ENCODE results near the gene MPPED1.

Gene MPPED1

GRCh38 chr22:43412808-43413795 is 1.3 kb downstream of the MPPED1 start:
- DNase-seq, result no peak

GRCh38 chr22:43413826-43414225 is 2.0 kb downstream of the MPPED1 start:
- DNase-seq, result no peak

GRCh38 chr22:43415681-43416080 is 3.9 kb downstream of the MPPED1 start:
- no peak for DNase-seq

GRCh38 chr22:43417555-43417954 is 5.7 kb downstream of the MPPED1 start:
- no peak for DNase-seq

GRCh38 chr22:43418079-43418825 is 6.4 kb downstream of the MPPED1 start:
- DNase-seq, result no peak

GRCh38 chr22:43419371-43420080 is 7.7 kb downstream of the MPPED1 start:
- DNase-seq, result no peak

- no peak for DNase-seq
Measured at GRCh38 chr22:43421046-43421665, 9.3 kb downstream of the MPPED1 start.

GRCh38 chr22:43421914-43422615 is 10.3 kb downstream of the MPPED1 start:
- no peak for DNase-seq

- no peak for DNase-seq
Measured at GRCh38 chr22:43423046-43423445, 11.2 kb downstream of the MPPED1 start.

- DNase-seq, result no peak
Measured at GRCh38 chr22:43424201-43424600, 12.4 kb downstream of the MPPED1 start.

GRCh38 chr22:43424666-43425630 is 13.1 kb downstream of the MPPED1 start:
- DNase-seq, result no peak

- no peak for DNase-seq
Measured at GRCh38 chr22:43425976-43426785, 14.4 kb downstream of the MPPED1 start.

GRCh38 chr22:43426816-43427215 is 15.0 kb downstream of the MPPED1 start:
- no peak for DNase-seq

- DNase-seq, result no peak
Measured at GRCh38 chr22:43427296-43428004, 15.6 kb downstream of the MPPED1 start.

- no peak for DNase-seq
Measured at GRCh38 chr22:43428005-43428485, 16.2 kb downstream of the MPPED1 start.

- DNase-seq, result no peak
Measured at GRCh38 chr22:43428521-43428920, 16.7 kb downstream of the MPPED1 start.

- no peak for DNase-seq
Measured at GRCh38 chr22:43429426-43429825, 17.6 kb downstream of the MPPED1 start.

- no peak for DNase-seq
Measured at GRCh38 chr22:43431808-43432554, 20.2 kb downstream of the MPPED1 start.
